ENCODE results near the gene OTX1.

- no peak for TF ChIP-seq CTCF (IDR thresholded peaks at IDR 0.05; ENCODE audit: low read length)
- no peak for TF ChIP-seq EZH2 (IDR thresholded peaks at IDR 0.05; ENCODE audit: borderline replicate concordance, low read length)
Observed at GRCh38 chr2:63055226-63056106, 4.8 kb downstream of the OTX1 start.

Data from OCI-LY1 (cell line).